Superior temporal gyrus (tissue), 1 donor: ENCODE results near the gene SDC3.

Experiments
- DNase-seq: peaks from one replicate; pipeline ENCODE4 v3.0.0-alpha.2; 2016; ENCODE audit errors: extremely low spot score

Gene SDC3

DNA sequence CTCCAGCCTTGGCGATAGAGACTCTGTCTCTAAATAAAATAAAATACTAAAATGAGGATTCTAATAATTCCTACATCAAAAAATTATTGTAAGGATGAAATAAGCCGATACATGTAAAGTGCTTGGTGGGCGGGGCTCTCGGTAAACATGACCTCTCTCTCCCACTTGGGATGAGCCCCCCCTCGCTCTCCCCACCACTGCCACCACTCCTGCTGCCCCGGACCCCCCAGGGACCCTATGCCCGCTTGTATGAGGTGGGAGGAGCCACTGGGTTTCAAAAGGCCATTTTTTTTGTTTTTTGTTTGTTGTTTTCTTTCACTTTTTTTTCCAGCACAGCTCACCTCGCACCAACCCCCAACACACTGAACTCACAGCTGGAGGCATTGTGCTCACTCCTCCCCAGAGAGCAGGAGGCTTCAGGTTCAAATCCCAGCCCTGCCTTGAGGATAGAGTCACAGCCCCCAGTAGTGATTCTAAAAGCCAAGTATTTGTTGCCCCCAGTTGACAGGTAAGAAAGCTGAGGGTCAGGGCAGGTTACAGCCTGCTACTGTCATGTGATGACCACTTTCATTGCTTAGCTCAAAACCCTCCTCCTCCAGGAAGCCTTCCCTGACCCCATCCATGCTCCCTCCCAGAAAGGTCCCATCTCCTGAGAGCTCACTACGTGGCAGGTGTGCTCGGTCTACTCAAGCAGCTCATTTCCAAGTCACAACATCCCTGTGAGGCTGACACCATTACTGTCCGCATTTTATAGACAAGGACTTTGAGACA, 4.2 kb downstream of the SDC3 start:
- no peak for DNase-seq

DNA sequence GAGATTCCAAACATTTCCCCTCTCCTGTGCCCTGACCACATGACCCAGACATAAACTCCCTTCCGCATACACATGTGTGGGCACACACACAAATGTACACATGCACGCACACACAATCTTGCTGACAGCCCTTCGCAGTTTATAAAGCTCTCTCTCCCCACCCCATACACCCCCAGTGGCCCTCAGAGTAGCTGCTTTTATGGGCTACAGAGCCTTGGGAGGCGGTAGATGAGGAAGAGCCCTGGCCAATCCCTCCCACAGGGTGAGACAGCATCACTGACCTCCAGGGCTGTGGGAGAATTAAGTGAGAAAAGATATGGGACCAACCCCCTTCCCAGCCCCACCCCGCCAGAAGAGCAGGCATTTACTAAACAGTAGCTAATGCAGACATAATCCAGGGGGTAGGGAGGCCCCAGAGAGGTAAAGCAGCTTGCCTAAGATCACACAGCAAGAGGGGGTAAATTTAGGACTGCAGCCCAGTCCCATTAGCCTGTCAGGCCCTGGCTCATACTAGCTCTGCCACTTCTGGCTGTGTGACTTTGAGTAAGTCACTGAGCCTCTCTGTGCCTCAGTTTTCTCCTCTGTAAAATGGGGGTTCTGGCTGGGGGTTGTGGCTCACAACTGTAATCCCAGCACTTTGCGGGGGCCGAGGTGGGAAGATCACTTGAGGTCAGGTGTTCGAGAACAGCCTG, 5.1 kb downstream of the SDC3 start:
- no peak for DNase-seq

DNA sequence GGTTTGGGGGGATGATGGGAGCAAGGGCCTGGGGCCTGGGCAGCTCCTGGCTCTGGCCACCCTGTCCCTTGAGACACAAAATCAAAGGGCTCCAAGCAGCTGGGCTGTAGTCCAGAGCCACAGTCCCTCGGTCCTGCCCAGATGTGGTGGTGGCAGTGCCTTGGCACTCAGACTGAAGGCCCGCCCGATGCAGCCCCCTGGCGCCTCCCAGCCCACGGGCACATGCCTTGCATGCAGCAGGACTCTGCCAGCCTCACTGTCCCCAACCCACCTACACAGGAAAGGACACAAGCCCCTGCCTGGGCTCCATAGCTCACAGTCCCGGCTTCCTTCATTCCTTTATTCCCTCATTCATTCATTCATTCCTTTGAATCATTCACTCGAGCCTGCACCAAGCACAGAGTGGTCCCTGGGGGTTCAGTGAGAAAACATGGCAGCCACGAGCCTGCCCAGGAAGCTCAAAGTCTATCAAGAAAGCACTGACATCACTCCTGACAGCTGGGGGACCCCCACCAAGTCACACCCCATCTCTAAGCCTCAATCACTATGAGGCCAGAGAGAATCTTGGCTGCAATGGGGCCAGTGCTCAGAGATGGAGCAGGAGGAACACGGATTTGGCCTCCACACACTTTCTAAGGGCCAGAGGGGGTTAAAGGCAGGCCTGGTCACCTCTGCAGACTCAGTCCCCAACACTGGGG, 5.8 kb downstream of the SDC3 start:
- DNase-seq: no peak

GRCh38 chr1:30901798-30902581, 6.6 kb downstream of the SDC3 start:
- DNase-seq: no peak

- no peak for DNase-seq
Measured at GRCh38 chr1:30900931-30901560, 7.5 kb downstream of the SDC3 start.

- no peak for DNase-seq
Measured at GRCh38 chr1:30900486-30900885, 8.1 kb downstream of the SDC3 start.

DNA sequence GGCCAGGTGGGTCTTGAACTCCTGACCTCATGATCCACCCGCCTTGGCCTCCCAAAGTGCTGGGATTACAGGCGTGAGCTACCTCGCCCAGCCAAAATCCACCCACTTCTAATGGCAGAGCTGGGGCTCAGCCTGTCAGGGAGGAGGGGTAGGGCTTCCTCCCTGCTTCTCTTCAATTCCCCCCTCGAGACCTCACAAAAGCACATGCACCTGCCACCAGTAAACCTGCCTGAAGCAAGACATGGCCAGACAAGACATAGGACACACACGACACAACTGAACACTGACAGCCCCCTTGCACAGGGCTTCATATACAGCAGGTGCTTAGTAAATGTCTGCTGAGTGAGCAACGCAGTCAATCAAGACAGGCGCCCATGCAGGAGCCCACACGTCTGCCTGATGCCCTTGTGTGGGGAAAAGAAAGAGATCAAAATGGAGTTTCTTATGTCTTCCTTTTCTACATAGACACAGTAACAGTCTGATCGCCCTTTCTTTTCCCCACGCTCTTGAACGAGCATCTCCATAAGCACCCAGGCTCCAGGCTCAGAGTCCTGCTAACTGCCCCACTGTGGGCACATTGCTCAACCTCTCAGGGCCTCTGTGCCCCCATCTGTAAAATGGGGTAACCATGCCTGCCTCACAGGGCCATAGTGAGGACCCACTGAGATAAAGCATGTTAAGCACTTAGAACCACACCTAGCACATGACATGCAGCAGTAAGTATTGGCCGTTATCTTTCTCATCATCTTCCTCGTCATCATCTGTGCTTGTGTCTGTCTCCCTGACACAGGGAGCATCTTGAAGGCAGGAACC, 8.8 kb downstream of the SDC3 start:
- DNase-seq: no peak

GRCh38 chr1:30898031-30898815, 10.3 kb downstream of the SDC3 start:
- no peak for DNase-seq

DNA sequence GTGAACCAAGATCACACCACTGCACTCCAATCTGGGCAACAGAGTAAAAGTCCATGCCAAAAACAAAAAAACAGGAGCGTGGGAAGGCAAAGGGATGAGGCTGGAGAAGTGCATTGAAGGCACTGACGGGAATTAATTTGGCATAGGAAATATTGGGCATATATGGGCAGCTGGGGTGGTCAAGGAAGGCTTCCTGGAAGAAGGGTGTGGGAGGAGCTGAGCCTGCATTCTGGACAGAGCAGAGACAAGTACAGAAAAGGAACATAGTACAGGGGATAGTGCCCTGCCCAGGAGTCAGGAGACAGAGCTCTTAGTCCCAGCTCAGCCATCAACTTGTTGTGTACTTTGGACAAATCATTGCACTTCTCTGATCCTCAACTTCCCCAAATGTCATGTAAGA, 11.7 kb downstream of the SDC3 start:
- no peak for DNase-seq

DNA sequence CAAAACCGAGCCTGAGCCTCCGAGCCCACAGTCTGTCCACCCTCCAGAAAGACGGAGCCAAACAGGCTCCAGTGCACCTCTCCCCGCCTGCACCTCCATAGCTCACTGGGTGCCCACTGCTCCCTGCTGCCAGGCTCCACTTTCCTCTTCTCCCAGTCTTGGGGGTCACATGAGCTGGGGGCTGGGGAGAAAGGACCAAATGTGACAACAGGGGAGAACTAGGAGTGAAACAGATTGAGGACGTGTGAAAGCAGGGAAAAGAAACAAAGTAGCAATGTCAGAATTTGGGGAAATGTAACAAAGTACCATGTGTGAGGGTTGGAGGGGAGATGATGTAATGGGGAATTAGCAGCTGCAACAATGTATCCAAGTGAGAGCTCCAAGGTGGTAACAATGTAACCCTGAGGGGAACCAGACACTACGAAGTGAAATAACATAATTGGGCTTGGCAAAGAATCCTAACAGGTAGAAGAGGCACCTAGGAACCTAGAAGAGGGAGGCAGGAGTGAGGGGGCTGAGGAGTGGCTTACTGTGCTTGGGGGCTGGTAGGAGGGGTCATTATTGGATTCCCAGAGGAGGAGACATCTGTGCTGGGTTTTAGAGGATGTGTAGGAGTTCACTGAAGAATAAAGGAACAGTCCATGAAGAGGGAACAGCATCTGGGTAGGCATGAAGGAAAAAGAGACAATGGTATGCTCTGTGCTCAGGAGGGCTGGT, 12.5 kb downstream of the SDC3 start:
- no peak for DNase-seq

DNA sequence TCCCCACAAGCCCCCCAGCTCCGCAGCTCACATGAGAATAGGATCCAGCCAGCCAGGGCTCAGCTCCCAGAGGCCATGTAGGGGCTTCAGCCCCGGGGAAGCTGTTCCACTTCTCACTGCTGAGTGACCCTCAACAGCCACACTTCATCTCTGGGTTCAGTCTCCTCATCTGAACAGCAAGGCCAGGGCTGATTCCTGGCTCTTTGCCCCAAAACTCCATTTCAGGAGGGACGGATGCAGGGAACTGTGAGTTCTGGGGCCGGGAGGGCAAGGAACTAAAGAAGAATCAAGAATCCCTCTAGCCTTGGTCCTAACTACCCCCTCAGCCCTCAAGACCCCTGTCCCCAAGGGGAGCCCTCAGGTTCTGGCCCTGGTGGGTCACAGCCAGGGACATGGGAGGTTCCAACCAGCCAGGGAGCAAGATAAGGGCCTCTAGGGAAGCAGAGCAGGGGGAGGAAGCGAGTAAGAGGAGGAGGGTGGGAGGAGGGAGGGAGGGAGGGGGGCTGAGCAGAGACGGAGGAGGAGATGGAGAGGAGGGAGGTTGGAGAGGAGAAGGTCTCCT, 13.1 kb downstream of the SDC3 start:
- DNase-seq: no peak

DNA sequence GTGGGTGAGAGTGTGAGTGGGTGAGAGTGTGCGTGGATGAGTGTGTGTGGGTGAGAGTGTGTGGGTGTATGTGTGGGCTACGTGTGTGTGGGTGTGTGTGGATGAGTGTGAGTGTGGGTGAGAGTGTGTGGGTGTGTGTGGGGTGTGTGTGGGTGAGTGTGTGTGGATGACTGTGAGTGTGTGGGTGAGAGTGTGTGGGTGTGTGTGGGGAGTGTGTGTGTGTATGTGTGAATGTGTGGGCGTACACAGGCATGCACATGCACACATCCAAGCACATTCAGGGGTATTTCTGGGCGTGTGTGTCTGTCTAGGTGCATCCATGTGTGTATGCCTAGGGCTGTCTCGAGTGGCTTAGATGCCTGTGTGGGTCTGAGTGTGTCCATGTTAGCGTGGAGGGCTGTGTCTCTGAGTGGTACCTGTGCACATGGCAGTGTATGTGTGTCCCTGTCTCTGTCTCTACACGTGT, 14.0 kb downstream of the SDC3 start:
- no peak for DNase-seq

GRCh38 chr1:30893776-30894507, 14.6 kb downstream of the SDC3 start:
- DNase-seq: no peak

- DNase-seq: no peak
Measured at GRCh38 chr1:30892671-30893073, 15.9 kb downstream of the SDC3 start.

DNA sequence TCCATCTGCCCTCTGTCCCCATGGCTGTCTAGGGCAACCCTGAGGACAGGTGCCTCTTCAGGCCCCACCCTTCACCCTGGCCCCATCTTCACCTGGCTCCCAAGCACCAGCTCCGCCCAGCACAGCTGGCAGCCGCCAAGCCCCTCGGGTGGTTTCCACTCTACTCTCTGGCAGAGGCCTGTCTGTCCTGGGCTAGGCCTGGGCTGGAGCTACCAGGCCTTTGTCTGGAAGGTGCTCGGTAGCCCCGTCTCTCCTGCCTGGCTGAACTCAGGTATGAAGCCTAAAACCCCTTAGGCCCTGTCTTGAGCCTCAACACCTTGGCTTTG, 17.4 kb downstream of the SDC3 start:
- DNase-seq: no peak

DNA sequence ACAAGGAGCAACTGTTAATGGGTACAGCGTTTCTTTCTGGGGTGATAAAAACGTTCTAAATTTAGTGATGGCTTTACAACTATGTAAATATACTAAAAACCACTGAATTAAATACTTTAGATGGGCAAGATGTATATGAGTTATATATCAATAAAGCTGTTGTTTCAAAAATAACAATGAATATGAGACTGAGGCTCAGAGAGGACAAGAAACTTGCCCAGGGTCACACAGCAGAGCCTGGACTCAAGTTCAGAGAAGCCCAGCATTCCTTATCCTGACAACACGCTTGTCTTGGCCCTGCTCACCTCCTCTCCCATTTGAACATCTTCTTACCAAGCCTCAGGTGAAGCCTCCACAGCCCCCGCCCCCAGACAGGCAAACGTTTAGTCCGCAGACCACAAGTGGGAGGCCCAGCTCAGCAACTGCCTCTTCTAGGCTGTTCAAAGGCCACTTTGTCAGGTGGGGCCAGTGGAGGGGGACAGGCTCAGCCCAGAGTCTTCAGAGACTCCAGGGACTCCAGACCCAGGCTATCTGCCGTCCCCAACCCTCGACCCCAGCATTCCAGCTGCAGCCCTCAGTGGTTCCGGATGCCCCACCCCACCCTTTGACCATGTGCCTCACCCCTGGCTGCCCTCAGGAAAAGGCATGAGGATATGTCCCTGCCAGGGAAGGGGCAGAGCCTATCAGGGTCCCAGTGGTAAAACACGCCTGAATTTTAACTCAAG, 17.9 kb downstream of the SDC3 start:
- no peak for DNase-seq

DNA sequence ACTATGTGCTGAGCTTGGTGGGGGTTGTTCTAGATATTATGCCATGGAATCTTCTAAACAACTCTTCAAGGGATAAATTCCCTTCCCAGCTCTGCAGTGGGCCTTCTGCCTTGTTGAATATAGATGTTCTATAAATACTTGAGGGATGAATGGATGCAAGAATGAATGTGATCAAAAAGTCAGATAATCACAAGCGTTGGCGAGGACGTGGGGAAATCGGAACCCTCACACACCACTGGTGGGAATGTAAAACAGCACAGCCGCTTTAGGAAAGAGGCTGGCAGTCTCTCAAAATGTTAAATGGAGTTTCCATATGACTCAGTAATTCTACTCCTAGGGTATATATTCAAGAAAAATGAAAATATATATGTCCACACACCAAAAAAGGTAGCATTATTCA, 19.0 kb downstream of the SDC3 start:
- DNase-seq: no peak

GRCh38 chr1:30888975-30889374, 19.6 kb downstream of the SDC3 start:
- DNase-seq: no peak
